ENCODE results near the gene TAS2R42.
A peak's percentile ranks its signal among the peaks of the same experiment; 100 is the strongest.

The TAS2R42 gene

GRCh38 chr12:11178250-11178649, 8.5 kb downstream of the TAS2R42 start:
- no peaks in the 10 kb centered on the region for H3F3A ChIP-seq (ENCODE audit: low read depth)
- no peak overlapping the region for H2AFZ ChIP-seq (ENCODE audit: low read length)
- H3K79me2 ChIP-seq (ENCODE audit: insufficient read depth, low read length), result peaks cover 4% of the 10 kb centered on the region; the same call in 1 of the 2 replicates
- TF ChIP-seq EZH2phosphoT487 (IDR thresholded peaks at IDR 0.05; ENCODE audit: borderline replicate concordance) (no peak), CTCF (conservative IDR thresholded peaks at IDR 0.05; ENCODE audit: low read length) (no peak)
- peaks cover 4% of the 10 kb centered on the region for H4K20me1 ChIP-seq (ENCODE audit: insufficient read depth, low read length, poor library complexity, severe bottlenecking)
- H3K4me2 ChIP-seq (ENCODE audit: low read depth, low read length, poor library complexity, severe bottlenecking), result no peak overlapping the region
- no peaks in the 10 kb centered on the region for H3K9me2 ChIP-seq (replicated peaks; ENCODE audit: low read depth, low read length)
- no peaks in the 10 kb centered on the region for H3K9me3 ChIP-seq (ENCODE audit: insufficient read depth, low read depth, low read length)
- H3K4me1 ChIP-seq (ENCODE audit: insufficient read depth, low read length, poor library complexity, severe bottlenecking), result peaks cover 3% of the 10 kb centered on the region
- H3K9ac ChIP-seq (ENCODE audit: low read depth, low read length, poor library complexity, severe bottlenecking), result no peak overlapping the region
- H3K27me3 ChIP-seq (ENCODE audit: insufficient read depth, low read length, poor library complexity, severe bottlenecking), result no peaks in the 10 kb centered on the region
- H3K4me3 ChIP-seq (ENCODE audit: low read length, poor library complexity, severe bottlenecking), result no peak overlapping the region
- H3K36me3 ChIP-seq (ENCODE audit: insufficient read depth, low read length), result no peaks in the 10 kb centered on the region

GRCh38 chr12:11174022-11174421, 12.7 kb downstream of the TAS2R42 start:
- Histone ChIP-seq H3K79me2 (ENCODE audit: insufficient read depth, low read length) (peaks cover 38% of the 10 kb centered on the region), H4K20me1 (ENCODE audit: insufficient read depth, low read length, poor library complexity, severe bottlenecking) (peaks cover 33% of the 10 kb centered on the region), H2AFZ (ENCODE audit: low read length) (no peak overlapping the region), H3K27me3 (ENCODE audit: insufficient read depth, low read length, poor library complexity, severe bottlenecking) (no peaks in the 10 kb centered on the region), H3K36me3 (ENCODE audit: insufficient read depth, low read length) (no peaks in the 10 kb centered on the region), H3K4me2 (ENCODE audit: low read depth, low read length, poor library complexity, severe bottlenecking) (peak overlapping the region; percentile 27), H3K9me2 (replicated peaks; ENCODE audit: low read depth, low read length) (no peaks in the 10 kb centered on the region), H3K9ac (ENCODE audit: low read depth, low read length, poor library complexity, severe bottlenecking) (no peak overlapping the region), H3K9me3 (ENCODE audit: insufficient read depth, low read depth, low read length) (no peaks in the 10 kb centered on the region), H3K4me3 (ENCODE audit: low read length, poor library complexity, severe bottlenecking) (no peak overlapping the region), H3K4me1 (ENCODE audit: insufficient read depth, low read length, poor library complexity, severe bottlenecking) (peaks cover 28% of the 10 kb centered on the region), H3F3A (ENCODE audit: low read depth) (no peaks in the 10 kb centered on the region)
- TF ChIP-seq EZH2phosphoT487 (IDR thresholded peaks at IDR 0.05; ENCODE audit: borderline replicate concordance), result no peak
- TF ChIP-seq CTCF (conservative IDR thresholded peaks at IDR 0.05; ENCODE audit: low read length), result no peak

- peaks cover 32% of the 10 kb centered on the region for H3K4me1 ChIP-seq (ENCODE audit: insufficient read depth, low read length, poor library complexity, severe bottlenecking)
- peak overlapping the region; percentile 47; the same call in 1 of the 2 replicates for H2AFZ ChIP-seq (ENCODE audit: low read length)
- no peaks in the 10 kb centered on the region for H3K9me3 ChIP-seq (ENCODE audit: insufficient read depth, low read depth, low read length)
- no peaks in the 10 kb centered on the region for H3F3A ChIP-seq (ENCODE audit: low read depth)
- no peak for TF ChIP-seq EZH2phosphoT487 (IDR thresholded peaks at IDR 0.05; ENCODE audit: borderline replicate concordance)
- no peak for TF ChIP-seq CTCF (conservative IDR thresholded peaks at IDR 0.05; ENCODE audit: low read length)
- H3K36me3 ChIP-seq (ENCODE audit: insufficient read depth, low read length), result no peaks in the 10 kb centered on the region
- H4K20me1 ChIP-seq (ENCODE audit: insufficient read depth, low read length, poor library complexity, severe bottlenecking), result peaks cover 34% of the 10 kb centered on the region
- peak overlapping the region; percentile 74 for H3K9ac ChIP-seq (ENCODE audit: low read depth, low read length, poor library complexity, severe bottlenecking)
- H3K9me2 ChIP-seq (replicated peaks; ENCODE audit: low read depth, low read length), result no peaks in the 10 kb centered on the region
- H3K79me2 ChIP-seq (ENCODE audit: insufficient read depth, low read length), result peaks cover 53% of the 10 kb centered on the region
- no peaks in the 10 kb centered on the region for H3K27me3 ChIP-seq (ENCODE audit: insufficient read depth, low read length, poor library complexity, severe bottlenecking)
- peak overlapping the region; percentile 80 for H3K4me3 ChIP-seq (ENCODE audit: low read length, poor library complexity, severe bottlenecking)
- peak overlapping the region; percentile 93 for H3K4me2 ChIP-seq (ENCODE audit: low read depth, low read length, poor library complexity, severe bottlenecking)
Measured at GRCh38 chr12:11171969-11172675, 14.6 kb downstream of the TAS2R42 start.

Measured in Loucy (cell line).